GM19351 (cell line): ENCODE data around the gene CHSY3.

ENCODE experiments used
- ATAC-seq: cut with Tn5 transposase; IDR thresholded peaks from one replicate; pipeline ENCODE4 v1.9.1; 2021; ENCODE audit warnings: mild to moderate bottlenecking, moderate library complexity; ENCODE audit not compliant: unreplicated experiment

Gene CHSY3

DNA sequence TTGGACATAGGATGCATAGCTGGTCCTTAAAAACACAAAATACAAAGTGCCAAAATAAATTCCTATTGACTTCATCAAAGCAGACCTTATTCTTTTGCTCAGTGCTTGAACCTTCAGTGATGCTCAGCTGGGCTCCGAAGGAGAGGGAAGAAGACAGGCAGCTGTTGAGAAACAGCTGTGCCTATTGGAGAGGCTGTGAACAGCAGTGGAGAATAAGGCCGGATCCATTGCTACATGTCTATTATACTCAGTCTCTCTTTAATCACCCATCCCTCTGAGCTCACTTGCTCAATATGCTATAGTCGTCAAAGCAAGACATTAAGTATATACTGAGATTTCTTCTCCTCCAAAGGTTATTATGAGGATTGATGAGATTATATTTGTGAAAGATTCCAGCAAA is 174.4 kb downstream of the CHSY3 start:
- no peak for ATAC-seq

DNA sequence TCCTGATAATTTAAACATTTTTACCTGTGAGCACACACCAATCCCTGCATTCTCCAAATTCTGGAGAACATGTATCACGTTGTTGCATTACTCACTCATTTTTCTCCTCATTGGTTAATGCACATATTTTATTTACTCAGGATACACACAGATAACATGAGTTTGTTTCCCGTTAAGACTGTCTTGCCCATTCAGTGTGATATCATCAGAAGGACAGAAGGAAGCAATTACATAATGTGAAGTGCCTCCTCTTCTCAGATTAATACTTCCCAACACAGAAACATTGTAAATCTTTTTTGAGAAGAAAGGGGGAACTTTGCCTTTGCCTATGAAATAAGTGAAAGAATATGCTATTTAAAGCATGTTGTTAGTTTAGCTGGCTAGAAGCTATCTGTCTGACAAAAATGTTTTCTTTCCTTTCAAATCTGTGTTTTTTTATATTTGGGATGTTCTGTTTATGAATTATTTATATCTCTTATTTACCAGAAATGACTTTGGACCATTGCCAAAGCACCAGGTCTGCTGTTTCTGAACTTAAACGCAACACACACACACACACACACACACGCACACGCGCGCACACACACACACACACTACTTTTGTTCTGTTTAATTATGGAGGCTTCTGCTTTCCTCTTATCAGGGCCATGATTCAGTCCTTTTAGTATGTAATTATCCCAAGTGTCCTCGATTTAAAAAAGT is 186.5 kb downstream of the CHSY3 start:
- ATAC-seq = no peak

DNA sequence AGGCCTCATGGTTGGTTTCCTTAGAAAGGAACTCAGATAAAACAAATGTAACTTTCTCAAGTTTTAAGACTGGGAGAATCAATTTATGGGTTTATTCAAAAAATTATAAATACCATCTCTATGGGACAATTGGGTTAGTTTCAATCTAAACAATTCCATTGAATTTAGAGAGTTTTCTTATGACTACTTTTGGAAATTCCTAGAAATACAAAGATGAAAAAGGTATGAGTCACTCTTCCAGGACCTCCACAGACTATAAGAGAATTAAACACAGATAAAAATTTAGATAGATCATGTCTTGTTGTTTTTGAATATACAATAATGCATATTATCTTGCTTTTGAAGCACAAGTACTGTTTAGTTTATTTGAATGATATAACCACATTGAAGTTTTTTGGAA is 188.7 kb downstream of the CHSY3 start:
- ATAC-seq = no peak

DNA sequence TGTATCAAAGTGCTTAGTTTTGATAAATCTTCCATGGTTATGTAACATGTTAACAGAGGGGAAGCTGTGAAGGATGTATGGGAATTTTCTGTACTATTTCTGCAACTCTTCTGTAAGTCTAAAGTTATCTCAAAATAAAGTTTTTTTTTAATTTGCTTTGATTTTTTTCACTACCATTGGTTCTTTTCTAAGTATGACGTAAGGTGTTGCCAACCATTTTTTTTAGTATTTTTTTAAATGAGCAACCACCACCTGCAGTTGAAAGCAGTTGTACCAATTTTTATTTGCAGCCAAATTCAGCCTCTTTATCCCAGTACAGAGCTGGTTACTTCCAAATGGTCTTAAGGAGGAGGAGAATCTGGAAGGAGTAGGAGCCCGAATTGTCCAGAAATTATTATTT is 192.2 kb downstream of the CHSY3 start:
- ATAC-seq = no peak

DNA sequence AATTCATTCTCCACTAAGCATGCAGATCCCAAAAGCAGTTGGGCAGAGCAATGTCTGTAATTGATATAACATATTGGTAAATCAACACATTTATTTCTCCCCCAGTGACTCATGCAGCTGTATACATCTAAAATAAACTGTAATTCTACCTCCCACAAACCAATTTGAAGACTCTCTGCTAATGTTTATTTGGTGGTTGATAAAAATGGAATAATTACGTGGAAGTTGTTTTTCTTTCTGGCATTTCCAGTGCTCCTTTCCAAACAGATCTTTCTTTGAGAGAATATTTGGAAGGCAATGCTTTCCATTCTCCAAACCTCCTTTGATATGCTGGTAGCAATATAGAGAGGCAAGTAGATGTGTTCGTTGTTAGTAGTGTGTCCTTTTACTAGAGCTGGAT is 194.7 kb downstream of the CHSY3 start:
- no peak for ATAC-seq

DNA sequence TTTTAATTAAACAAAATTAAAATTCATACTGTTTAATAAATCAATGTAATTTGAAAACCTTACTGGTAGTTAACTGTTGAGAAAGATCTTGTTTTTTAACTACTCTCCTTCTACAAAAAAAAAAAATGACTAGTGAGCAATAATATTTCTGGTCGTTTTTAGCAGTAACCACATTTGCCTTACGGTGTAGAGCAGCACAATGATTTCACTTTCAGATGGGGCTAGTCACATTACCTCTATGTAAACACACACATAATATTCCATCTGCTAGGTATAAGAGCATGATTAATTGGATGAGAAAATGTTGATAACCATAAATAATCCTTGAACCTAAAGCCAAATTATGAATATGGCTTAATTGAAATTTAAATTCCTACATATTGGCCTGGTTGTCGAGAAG is 198.1 kb downstream of the CHSY3 start:
- ATAC-seq = peak; percentile 87

DNA sequence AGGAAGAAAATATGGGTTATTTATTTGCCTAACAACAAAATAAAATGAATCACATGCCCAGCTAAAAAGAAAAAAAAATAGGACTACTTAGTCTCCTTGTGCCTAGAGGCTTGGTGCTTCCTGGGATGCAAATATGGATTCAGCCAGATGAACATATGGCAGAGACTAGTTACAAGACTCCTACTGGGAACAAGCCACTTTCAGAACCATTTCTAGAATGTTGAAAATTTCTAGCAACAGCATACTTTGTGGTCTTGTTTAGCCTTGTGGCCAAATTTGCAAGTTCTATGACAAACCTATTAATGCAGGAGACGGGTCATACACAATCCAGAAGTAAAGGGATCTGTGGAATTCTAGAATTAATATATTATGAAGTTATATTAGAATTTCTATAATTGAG is 198.7 kb downstream of the CHSY3 start:
- ATAC-seq = no peak

DNA sequence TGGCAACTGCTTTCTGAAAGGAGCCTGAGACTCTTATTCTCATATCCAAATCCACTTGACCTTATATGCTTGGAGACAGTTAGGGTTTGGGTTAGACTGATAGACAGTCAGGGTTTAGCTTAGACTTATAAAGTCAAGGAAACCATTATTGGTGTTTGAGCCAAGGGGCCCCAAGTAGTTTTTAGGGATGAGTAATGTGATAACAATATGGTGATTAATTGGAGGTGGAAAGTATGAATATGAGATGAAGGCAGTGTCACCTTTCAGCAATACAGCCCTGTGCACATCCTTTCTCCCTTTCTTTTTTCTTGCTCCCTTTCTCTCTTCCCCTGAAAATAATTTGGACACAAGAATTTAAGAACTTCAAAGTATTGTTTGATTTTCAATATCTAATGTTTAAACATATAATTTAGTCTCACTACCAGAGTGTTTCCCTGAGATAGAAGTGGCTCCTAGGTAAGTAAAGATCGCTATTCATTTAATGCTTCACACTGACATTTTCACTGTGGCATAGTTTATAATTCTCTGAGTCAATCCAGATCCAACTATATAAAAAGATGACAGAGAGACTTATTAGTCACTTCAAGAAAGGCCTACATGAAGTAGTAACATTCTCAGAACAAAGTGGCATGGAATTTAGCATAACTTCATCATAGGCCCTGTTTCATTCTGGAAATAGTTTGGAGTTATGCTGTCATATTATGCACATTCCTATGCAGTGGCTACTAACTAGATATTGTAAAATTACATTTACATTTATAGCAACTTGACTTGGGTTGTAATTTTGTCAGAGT is 200.8 kb downstream of the CHSY3 start:
- ATAC-seq = no peak

DNA sequence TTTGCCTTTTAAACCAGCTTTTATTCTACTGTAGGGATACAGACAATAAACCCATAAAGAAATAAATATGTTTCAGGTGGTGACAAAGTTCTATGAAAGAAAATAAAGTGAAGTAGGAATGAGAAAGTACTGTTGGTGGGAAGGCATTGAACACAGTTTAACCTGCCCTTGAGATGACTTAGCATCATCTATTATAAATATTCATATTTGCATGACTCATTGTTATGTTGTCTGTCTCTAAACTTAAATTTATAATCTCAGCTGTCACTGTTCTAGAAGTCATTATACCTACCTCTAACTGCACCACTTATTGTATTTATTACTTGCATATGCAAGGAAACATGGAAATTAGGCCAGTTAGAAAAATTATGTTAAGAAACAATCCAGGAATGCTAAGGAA is 202.2 kb downstream of the CHSY3 start:
- ATAC-seq = no peak

DNA sequence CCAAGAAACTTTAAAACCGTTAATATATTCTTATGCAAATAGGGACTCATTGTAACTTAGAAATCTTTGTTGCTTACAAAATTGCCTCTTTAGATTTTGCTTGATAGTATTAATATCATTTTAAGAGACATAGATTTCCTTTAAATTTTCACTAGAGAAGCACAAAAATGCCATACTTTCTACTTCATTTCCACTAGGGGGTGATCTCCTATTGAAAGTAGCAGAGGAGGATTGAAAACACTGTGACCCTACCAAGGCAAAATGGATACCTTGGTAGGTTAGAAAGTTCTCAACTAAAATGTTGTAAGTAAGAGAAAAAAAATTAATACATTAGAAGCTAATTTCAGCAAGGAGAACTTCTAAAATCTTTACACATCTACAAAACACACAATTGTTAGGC is 204.9 kb downstream of the CHSY3 start:
- peak; percentile 61 for ATAC-seq

DNA sequence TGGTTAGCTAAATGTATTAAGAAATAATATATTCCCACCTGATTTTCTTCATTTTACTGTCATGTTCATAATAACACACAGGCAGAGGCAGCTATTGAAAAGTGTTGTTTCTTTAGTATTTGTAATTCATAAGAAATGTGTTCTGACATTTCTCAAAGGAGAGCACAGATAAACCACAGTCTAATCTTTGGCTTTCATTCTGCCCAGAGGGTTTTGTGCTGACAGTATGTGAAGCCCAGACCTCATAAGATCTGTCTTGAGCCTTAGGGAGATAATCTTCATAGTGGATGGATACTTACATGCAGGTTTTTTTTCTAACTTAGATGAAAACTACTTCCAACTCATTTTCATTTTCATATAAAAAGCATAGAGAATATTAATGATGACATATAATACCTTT is 206.1 kb downstream of the CHSY3 start:
- ATAC-seq = no peak

DNA sequence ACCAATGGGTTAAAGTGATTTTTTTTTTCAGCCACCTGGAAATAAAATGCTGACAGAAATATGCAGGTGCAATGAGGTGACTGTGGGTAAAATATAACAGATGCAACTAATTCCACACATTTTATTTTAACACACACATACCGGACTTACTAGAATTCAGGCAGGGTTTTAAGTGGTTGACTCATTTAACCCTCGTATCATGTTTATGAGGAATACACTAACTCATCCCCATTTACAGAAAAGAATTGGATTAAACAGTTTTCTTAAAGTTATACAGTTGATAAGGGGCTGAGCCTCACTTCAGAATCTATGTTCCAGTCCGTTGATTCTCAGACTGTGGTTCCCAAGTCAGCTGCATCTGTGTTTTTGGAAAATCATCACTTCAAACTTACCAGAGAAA is 207.5 kb downstream of the CHSY3 start:
- ATAC-seq = no peak

DNA sequence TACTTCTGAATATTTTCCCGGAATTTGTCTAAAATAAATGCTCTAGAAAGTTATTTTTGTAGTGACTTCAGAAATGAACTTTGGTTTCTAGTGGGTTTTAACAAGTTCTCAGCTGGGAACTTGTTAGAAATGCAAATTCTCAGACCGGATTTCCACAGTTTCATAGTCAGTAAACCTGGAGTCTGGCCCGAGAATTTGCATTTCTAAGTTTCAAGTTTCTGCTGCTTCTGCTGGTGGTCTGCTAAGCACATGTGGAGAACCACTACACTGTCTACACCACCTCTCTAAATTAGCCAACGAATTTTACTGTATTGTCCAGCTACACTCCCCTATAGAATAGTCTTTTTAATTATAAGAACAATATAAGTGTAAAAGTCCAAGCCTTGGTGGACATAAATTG is 208.0 kb downstream of the CHSY3 start:
- peak; percentile 91 for ATAC-seq

DNA sequence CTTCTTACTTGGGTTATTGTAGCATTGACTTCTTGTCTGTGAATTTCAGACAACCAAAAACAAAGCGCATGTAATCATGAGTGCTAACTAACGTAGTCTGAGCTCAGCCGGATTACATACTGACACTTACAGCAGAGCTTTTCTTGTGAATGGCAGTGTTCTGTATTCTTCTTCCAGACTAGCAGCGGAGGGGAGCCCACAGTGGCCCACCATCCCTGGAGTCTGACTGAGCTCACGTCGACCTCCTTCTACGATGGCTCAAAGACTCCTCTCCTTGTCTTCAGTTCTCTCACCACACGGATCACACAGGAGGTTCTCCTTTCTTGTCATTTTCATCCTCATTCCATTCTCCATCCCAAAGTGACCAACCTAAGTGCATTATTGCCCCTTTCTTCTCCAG is 211.4 kb downstream of the CHSY3 start:
- ATAC-seq = no peak

DNA sequence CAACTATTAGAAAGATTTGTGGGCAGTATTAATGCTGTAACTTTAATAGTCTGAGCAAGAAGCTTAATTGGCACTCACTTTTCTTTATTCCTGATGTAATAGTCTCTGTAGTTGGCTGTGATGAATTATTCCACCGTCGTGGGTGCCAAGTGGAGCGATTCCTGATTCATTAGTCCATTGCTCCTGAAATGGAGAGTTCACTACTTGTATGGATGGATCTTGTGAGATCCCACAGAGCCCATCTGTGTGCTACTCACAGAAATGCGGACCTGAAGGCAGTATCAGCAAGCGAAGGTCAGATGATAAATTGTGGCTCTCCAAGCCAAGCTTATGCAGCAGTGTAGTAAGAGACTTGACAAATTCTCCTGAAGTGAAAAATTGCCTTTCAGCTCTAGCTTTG is 212.2 kb downstream of the CHSY3 start:
- ATAC-seq = no peak

DNA sequence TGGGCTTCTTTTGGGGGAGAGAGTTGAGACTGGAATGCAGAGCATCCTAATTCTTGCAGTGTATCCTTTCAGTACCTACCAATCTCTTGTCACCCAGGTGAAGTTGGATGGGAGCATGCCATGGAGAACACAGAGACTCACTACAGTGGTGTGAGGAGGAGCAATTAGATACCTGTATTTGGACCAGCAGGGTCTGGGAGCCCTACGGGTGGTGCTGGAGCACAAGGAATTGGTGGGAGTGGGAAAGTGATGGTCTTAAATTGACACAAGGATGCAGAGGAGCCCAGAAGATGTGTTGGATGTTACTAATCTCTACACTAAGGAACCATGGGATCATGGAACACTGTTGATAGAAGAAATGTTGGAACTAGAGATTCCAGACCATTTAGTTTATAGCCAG is 212.7 kb downstream of the CHSY3 start:
- no peak for ATAC-seq

DNA sequence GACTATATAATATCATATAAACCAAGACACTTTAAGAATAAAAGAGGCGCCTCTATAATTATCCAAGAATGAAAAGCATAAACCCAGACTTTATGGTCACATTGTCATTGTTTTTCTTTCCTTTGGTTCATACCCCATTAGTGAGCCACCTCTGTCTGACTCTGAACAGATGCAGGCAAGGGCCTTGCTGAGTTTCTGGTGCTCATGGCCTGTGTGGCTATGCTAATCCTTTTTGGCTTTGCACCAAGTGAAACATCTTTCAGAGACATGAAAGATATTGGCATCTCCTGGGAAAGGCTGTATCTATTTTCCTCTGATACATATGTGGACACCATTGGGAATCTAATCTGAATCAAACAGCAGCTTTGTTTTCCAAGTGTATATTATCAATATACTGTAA is 222.5 kb downstream of the CHSY3 start:
- ATAC-seq = no peak

DNA sequence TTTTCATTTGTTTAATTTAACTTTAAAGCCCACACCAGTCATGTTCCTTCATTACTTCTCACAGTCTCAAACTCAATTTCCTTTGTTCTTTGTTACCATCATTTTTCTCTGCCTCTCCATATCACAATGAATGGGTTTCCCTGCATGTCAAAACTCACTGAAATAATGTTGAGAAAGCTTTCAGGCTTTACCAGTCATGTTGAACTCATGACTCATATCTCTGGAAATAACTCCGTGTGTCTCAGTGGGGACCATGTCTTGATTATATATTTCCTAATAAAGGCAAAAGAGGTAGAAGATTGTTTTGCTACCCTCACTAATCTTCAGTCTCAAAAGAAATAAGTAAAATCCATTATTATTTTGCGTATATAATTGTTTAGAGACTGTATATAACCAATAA is 231.2 kb downstream of the CHSY3 start:
- no peak for ATAC-seq

DNA sequence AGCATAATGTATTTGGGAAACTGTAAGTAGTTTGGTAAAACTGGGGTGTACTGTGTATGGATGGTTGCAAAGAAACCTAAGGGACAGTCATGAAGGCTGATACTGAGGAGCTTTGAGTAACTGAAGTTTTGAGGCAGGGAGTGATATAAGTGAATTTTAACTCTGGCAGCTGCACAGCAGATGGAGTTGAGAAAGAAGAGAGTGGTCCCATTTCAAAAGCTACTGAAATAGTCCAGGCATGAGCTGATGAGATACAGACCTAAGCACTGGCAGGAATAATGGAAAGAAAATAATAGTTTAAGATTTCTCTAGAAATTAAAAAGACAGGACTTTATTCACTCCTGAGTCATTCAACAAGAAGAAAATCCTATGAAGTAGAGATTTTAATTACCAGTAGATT is 232.0 kb downstream of the CHSY3 start:
- ATAC-seq = no peak

DNA sequence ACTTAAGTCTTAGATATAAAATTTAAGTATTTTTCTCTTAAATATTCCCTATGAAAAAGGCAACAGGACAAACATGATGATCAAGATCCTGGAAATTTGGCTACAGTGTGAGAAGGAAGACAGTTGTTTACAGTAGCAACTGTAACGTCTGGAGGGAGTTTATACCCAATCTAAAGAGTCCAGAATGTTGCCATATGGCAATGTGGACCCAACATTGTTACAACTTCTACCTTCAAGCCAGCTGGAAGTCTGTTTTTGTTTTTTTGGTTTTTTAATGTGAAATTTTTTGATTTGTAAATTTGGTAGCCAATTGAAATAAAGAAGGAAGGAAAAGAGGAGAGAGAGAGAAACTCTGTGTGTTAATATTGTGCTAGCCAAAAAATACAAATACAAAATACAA is 233.4 kb downstream of the CHSY3 start:
- ATAC-seq = no peak

DNA sequence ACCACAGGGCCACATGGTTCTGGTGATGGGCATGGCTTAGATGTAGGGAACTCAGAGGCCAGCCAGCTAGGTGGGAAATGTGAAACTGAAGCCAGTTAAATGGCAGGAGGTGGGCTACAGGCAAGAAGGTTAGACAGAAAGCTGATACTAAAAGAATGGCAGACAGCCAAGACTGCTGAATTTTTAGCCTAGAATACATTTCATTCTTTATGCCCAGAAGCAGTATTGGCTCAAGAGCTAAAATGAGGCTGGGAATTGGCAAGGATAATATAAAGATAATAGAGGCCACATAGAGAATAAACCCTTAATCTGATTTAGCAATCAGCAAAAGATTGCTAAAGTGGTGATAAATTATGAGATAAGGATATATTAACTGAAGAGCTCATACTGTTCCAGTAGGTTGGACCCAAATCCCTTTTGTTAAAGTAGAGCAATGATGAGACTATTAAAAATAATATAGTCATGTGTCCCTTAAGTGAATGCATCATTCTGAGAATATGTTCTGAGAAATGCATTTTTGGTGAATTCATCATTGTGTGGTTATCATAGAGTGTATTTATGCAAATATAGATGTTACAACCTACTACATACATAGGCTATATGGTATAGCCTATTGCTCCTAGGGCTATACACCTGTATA is 234.3 kb downstream of the CHSY3 start:
- ATAC-seq = no peak

DNA sequence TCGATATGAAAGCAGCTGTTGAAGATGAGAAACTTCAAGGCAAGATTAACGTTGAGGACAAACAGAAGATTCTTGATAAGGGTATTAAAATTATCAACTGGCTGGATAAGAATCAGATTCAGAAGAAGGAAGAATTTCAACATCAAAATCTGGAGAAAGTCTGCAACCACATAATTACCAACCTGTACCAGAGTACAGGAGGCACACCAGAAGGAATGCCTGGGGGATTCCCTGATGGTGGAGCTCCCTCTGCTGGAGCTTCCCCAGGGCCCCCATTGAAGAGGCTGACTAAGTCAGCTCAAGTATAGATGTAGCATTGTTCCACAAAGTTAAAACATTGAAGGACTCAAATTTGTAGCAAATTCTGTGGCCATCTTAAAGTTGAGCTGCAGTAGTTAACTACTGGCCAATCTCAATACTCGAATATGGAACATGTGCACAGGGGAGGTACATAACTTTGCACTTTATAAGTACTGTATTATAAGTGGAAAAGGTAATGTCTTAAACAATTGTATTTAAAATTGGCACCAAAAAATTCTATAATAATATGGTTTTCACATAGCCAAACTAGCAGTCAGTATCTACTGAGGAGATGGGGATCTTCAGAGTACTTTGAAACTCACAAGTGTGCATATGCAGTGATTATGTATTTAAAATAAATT is 237.5 kb downstream of the CHSY3 start:
- peak; percentile 82 for ATAC-seq
